ENCODE measurements around the gene CHRD.

CHRD gene

GRCh38 chr3:184380627-184381260, 890 bp downstream of the CHRD start:
- no peak overlapping the region for H3K4me3 ChIP-seq (ENCODE audit: low read depth, low read length)
- no peak for TF ChIP-seq CTCF (IDR thresholded peaks at IDR 0.05; ENCODE audit: low read depth, low read length)

DNA sequence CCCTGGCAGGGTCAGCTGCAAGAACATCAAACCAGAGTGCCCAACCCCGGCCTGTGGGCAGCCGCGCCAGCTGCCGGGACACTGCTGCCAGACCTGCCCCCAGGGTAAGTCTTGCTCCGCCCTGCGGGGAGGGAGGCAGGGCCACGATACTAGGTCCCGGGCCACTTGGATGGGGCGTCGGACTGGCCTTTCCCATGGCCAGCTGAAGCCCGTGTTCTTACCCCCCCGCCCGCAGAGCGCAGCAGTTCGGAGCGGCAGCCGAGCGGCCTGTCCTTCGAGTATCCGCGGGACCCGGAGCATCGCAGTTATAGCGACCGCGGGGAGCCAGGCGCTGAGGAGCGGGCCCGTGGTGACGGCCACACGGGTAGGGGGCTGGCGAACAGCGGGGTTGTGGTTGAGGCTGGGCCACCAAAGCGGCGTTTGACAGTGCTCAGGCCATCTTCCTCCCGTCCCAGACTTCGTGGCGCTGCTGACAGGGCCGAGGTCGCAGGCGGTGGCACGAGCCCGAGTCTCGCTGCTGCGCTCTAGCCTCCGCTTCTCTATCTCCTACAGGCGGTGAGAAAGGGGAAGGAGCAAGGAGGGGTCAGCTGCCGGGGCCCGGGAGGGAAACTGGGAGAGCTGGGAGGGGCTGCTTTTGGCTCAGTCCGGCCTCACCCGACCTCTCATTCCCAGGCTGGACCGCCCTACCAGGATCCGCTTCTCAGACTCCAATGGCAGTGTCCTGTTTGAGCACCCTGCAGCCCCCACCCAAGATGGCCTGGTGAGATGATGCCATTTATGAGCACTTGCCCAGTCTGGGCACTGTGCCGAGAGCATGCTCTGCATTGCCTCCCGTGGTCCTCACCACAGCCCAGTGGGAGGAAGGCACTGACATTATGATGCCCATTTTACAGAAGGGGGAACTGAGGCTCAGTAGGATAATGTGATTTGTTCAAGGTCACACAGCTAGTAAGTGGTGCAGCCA, 1.7 kb downstream of the CHRD start:
- TF ChIP-seq CTCF (IDR thresholded peaks at IDR 0.05; ENCODE audit: low read depth, low read length) = no peak
- no peak overlapping the region for H3K4me3 ChIP-seq (ENCODE audit: low read depth, low read length)

GRCh38 chr3:184382326-184383032, 2.6 kb downstream of the CHRD start:
- H3K4me3 ChIP-seq (ENCODE audit: low read depth, low read length) = no peak overlapping the region
- TF ChIP-seq CTCF (IDR thresholded peaks at IDR 0.05; ENCODE audit: low read depth, low read length) = no peak

DNA sequence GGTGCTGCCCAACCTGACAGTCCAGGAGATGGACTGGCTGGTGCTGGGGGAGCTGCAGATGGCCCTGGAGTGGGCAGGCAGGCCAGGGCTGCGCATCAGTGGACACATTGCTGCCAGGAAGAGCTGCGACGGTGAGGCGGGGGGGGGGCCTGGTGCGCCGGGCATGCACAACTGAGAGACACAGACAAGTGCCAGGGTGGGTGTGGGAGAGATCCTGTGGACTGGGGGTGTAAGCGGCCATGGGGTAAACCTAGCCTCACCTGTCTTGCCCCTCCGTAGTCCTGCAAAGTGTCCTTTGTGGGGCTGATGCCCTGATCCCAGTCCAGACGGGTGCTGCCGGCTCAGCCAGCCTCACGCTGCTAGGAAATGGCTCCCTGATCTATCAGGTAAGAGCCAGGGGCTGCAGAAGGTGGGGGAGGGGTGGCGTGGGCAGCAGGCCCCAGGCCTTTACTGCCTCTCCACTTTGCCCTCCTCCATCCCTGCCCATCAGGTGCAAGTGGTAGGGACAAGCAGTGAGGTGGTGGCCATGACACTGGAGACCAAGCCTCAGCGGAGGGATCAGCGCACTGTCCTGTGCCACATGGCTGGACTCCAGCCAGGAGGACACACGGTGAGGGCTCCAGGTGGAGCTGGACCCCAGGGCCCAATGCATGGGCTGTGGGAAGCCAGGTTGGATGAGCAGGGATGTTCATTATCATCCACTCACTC, 3.3 kb downstream of the CHRD start:
- no peak for TF ChIP-seq CTCF (IDR thresholded peaks at IDR 0.05; ENCODE audit: low read depth, low read length)
- H3K4me3 ChIP-seq (ENCODE audit: low read depth, low read length) = no peak overlapping the region

- no peak overlapping the region for H3K4me3 ChIP-seq (ENCODE audit: low read depth, low read length)
These were observed 4.5 kb downstream of the CHRD start for GRCh38 chr3:184384342-184384741.

More at GRCh38 chr3:184384342-184384741, 4.5 kb downstream of the CHRD start:
- TF ChIP-seq CTCF (IDR thresholded peaks at IDR 0.05; ENCODE audit: low read depth, low read length) = no peak
